H1 (cell line): ENCODE results near the gene ACCS. TPM values are rescaled to one million over a fixed set of nuclear protein-coding genes. Genes with fewer than 3 reads are reported as not detected.
A peak's percentile ranks its signal among the peaks of the same experiment; 100 is the strongest.

Experiments used
- CTCF ChIA-PET: fragments of 300-600 bp; sonication (Branson Sonifier 250); formaldehyde crosslinking; loops from one replicate; lab custom pipeline; 2021; ENCODE audit not compliant: partially characterized antibody; lab: Charles Lee
- POLR2A ChIA-PET: fragments of 300-600 bp; sonication (Branson Sonifier 250); formaldehyde crosslinking; loops from one replicate; lab custom pipeline; 2021; ENCODE audit warnings: inconsistent platforms; ENCODE audit not compliant: partially characterized antibody; lab: Charles Lee
- DNase-seq, 2 experiments: peaks; one replicate each; pipeline versions ENCODE4 v3.0.0 to v3.0.0-alpha.2; 2010 to 2022; ENCODE audit warnings: low spot score in 2 of 2, low read depth in 1 of 2, mixed read lengths in 1 of 2
- FAIRE-seq: peaks from 2 replicates; lab custom pipeline; 2011; peaks lifted over from hg19 to GRCh38; lab: Jason Lieb, UNC
- H2AFZ ChIP-seq: 2 replicates; pipeline ENCODE4 v1.8.1; 2012; ENCODE audit warnings: low read length, inconsistent platforms
- H2AK5ac ChIP-seq: 2 replicates; pipeline ENCODE4 v1.6.1; 2013; ENCODE audit warnings: low read depth, low read length
- H2BK120ac ChIP-seq: replicated peaks from 2 replicates; pipeline ENCODE3; 2013; ENCODE audit warnings: low read depth, low read length, inconsistent platforms
- H2BK12ac ChIP-seq: 2 replicates; pipeline ENCODE4 v1.6.1; 2013; ENCODE audit warnings: low read depth, low read length
- H2BK15ac ChIP-seq: 2 replicates; pipeline ENCODE4 v1.6.1; 2013; ENCODE audit warnings: low read length
- H2BK20ac ChIP-seq: 2 replicates; pipeline ENCODE4 v1.6.1; 2013; ENCODE audit warnings: low read length
- H2BK5ac ChIP-seq: 2 replicates; pipeline ENCODE4 v1.6.1; 2013; ENCODE audit warnings: low read depth, low read length
- H3K14ac ChIP-seq: 2 replicates; pipeline ENCODE4 v1.6.1; 2013; ENCODE audit warnings: inconsistent platforms; ENCODE audit not compliant: insufficient read length
- H3K18ac ChIP-seq: 2 replicates; pipeline ENCODE4 v1.6.1; 2013; ENCODE audit warnings: low read length; ENCODE audit errors: extremely low read depth
- H3K23ac ChIP-seq: 2 replicates; pipeline ENCODE4 v1.6.1; 2013; ENCODE audit warnings: inconsistent platforms; ENCODE audit not compliant: insufficient read length
- H3K23me2 ChIP-seq: 2 replicates; pipeline ENCODE4 v1.6.1; 2013; ENCODE audit warnings: low read depth, low read length
- H3K27ac ChIP-seq: 2 replicates; pipeline ENCODE4 v1.6.1; 2011; ENCODE audit warnings: low read depth, low read length, inconsistent platforms
- H3K27me3 ChIP-seq, 4 experiments: replicated peaks in 1 of 4; 1 replicate in 1 of 4; 2 replicates in 3 of 4; pipeline versions ENCODE4 v1.6.1 to v1.8.1; 2011 to 2013; ENCODE audit warnings: low read length in 3 of 4, mild to moderate bottlenecking in 3 of 4, inconsistent platforms in 2 of 4, mixed read lengths in 2 of 4, moderate library complexity in 1 of 4; ENCODE audit not compliant: control insufficient read depth in 3 of 4, insufficient read depth in 3 of 4; ENCODE audit errors: extremely low read depth in 1 of 4
- H3K36me3 ChIP-seq, 4 experiments: 2 replicates each; pipeline versions ENCODE4 v1.6.1 to v1.8.1; 2011 to 2013; ENCODE audit warnings: mild to moderate bottlenecking in 4 of 4, low read length in 3 of 4, moderate library complexity in 2 of 4, control low read depth in 1 of 4, inconsistent platforms in 1 of 4; ENCODE audit not compliant: insufficient read depth in 4 of 4, control insufficient read depth in 2 of 4
- H3K4ac ChIP-seq: replicated peaks from 2 replicates; pipeline ENCODE3; 2013; ENCODE audit warnings: low read length, low read depth, mixed read lengths, inconsistent platforms; ENCODE audit not compliant: insufficient read length
- H3K4me1 ChIP-seq, 4 experiments: replicated peaks in 1 of 4; 1 replicate in 1 of 4; 2 replicates in 3 of 4; pipeline versions ENCODE4 v1.6.1 to v1.8.1; 2011 to 2013; ENCODE audit warnings: low read length in 3 of 4, inconsistent platforms in 2 of 4, mixed read lengths in 1 of 4; ENCODE audit not compliant: insufficient read depth in 4 of 4, control insufficient read depth in 3 of 4
- H3K4me2 ChIP-seq, 2 experiments: 2 replicates each; pipeline versions ENCODE4 v1.6.1 to v1.8.1; 2011 to 2013; ENCODE audit warnings: low read depth in 2 of 2, low read length in 2 of 2, control low read depth in 1 of 2, inconsistent platforms in 1 of 2, mild to moderate bottlenecking in 1 of 2; ENCODE audit not compliant: insufficient read depth in 1 of 2
- H3K4me3 ChIP-seq, 4 experiments: fragments of 200-600, 300-600 bp in 1 of 4; sonication (generic), shearing (Covaris generic), sonication (Bioruptor Twin) in 1 of 4; 2 replicates each; pipeline versions ENCODE4 v1.5.1 to v1.8.1; 2011 to 2016; ENCODE audit warnings: low read length in 4 of 4, low read depth in 3 of 4, control low read depth in 2 of 4, inconsistent platforms in 2 of 4, mild to moderate bottlenecking in 2 of 4, mixed read lengths in 1 of 4, moderate library complexity in 1 of 4; ENCODE audit not compliant: insufficient read depth in 2 of 4; ENCODE audit errors: extremely low read depth in 1 of 4
- H3K56ac ChIP-seq: replicated peaks from 2 replicates; pipeline ENCODE3; 2013; ENCODE audit warnings: low read depth, mild to moderate bottlenecking, mixed read lengths, low read length, inconsistent platforms; ENCODE audit not compliant: insufficient read length
- H3K79me1 ChIP-seq: 2 replicates; pipeline ENCODE4 v1.6.1; 2013; ENCODE audit warnings: low read depth, low read length, control low read depth
- H3K79me2 ChIP-seq, 2 experiments: 2 replicates each; pipeline versions ENCODE4 v1.6.1 to v1.8.1; 2012 to 2013; ENCODE audit warnings: low read length in 2 of 2, mild to moderate bottlenecking in 2 of 2, inconsistent platforms in 1 of 2; ENCODE audit not compliant: insufficient read depth in 2 of 2, control insufficient read depth in 1 of 2
- H3K9ac ChIP-seq, 4 experiments: replicated peaks in 1 of 4; 1 replicate in 1 of 4; 2 replicates in 3 of 4; pipeline versions ENCODE4 v1.6.1 to v1.8.1; 2011 to 2013; ENCODE audit warnings: low read depth in 3 of 4, low read length in 3 of 4, control low read depth in 2 of 4, mild to moderate bottlenecking in 2 of 4, moderate library complexity in 2 of 4, inconsistent platforms in 1 of 4; ENCODE audit errors: extremely low read depth in 1 of 4
- H3K9me3 ChIP-seq, 2 experiments: 2 replicates each; pipeline versions ENCODE4 v1.6.1 to v1.8.1; 2012 to 2013; ENCODE audit warnings: mild to moderate bottlenecking in 2 of 2, moderate library complexity in 2 of 2, control low read depth in 1 of 2, inconsistent platforms in 1 of 2, low read depth in 1 of 2, low read length in 1 of 2, mixed read lengths in 1 of 2; ENCODE audit not compliant: insufficient read depth in 2 of 2
- H4K20me1 ChIP-seq, 2 experiments: replicated peaks in 1 of 2; 2 replicates each; pipeline versions ENCODE3 to v1.8.1; 2011 to 2013; ENCODE audit warnings: inconsistent platforms in 2 of 2, low read length in 2 of 2, mild to moderate bottlenecking in 1 of 2; ENCODE audit not compliant: insufficient read depth in 2 of 2, control insufficient read depth in 1 of 2
- H4K5ac ChIP-seq: 2 replicates; pipeline ENCODE4 v1.6.1; 2013; ENCODE audit warnings: low read length, low read depth, mixed read lengths, inconsistent platforms; ENCODE audit not compliant: insufficient read length
- H4K8ac ChIP-seq: 2 replicates; pipeline ENCODE4 v1.8.0; 2013; ENCODE audit warnings: mild to moderate bottlenecking, moderate library complexity, low read length, inconsistent platforms; ENCODE audit not compliant: insufficient read depth; ENCODE audit errors: extremely low read depth
- H4K91ac ChIP-seq: replicated peaks from 2 replicates; pipeline ENCODE3; 2013; ENCODE audit warnings: low read length, mixed read lengths, inconsistent platforms; ENCODE audit not compliant: insufficient read length
- ATF2 ChIP-seq: IDR thresholded peaks from 2 replicates; pipeline ENCODE4 v1.6.1; 2012; ENCODE audit warnings: low read length, inconsistent platforms
- BCL11A ChIP-seq, 2 experiments: IDR thresholded peaks; one replicate each; pipeline ENCODE4 v1.6.1; 2011; ENCODE audit warnings: low read depth in 2 of 2, low read length in 2 of 2, mild to moderate bottlenecking in 2 of 2
- CHD2 ChIP-seq: IDR thresholded peaks from 2 replicates; pipeline ENCODE4 v1.6.1; 2012; ENCODE audit warnings: low read length, improper control_type of control experiment
- HDAC6 ChIP-seq: IDR thresholded peaks from one replicate; pipeline ENCODE4 v1.7.1; 2012; ENCODE audit warnings: low read depth, mild to moderate bottlenecking, inconsistent platforms, low read length, moderate library complexity
- JUN ChIP-seq: IDR thresholded peaks from 2 replicates; pipeline ENCODE4 v1.6.1; 2011; ENCODE audit warnings: low read depth, mild to moderate bottlenecking, improper control_type of control experiment, low read length
- POLR2A ChIP-seq, 2 experiments: IDR thresholded peaks; 1 replicate in 1 of 2; 2 replicates in 1 of 2; pipeline ENCODE4 v1.6.1; 2011; ENCODE audit warnings: low read depth in 2 of 2, low read length in 2 of 2, mild to moderate bottlenecking in 2 of 2; ENCODE audit errors: control extremely low read depth in 1 of 2
- SP1 ChIP-seq: IDR thresholded peaks from 2 replicates; pipeline ENCODE4 v1.6.1; 2011; ENCODE audit warnings: low read depth, low read length
- SRF ChIP-seq: IDR thresholded peaks from 2 replicates; pipeline ENCODE4 v1.6.1; 2011; ENCODE audit warnings: mild to moderate bottlenecking, low read depth, low read length, moderate library complexity
- WGBS, 2 experiments: shearing (Covaris generic) in 1 of 2; methylation state at CpG; one replicate each; pipeline versions ENCODE4 v1.1.6 to v1.1.7; 2013 to 2015; ENCODE audit warnings: low lambda C conversion rate in 2 of 2, mixed read lengths in 2 of 2, inconsistent platforms in 1 of 2, low coverage in 1 of 2, missing lambda C conversion rate in 1 of 2; ENCODE audit not compliant: insufficient replicate concordance in 2 of 2, insufficient coverage in 1 of 2, insufficient read length in 1 of 2; ENCODE audit errors: extremely low coverage in 1 of 2, missing lambda C conversion rate in 1 of 2; 5-methylcytosine and 5-hydroxymethylcytosine counted together
- polyA plus RNA-seq, 7 experiments: library from polyadenylated mRNA; depleted of rRNA in 3 of 7; stranded (reverse) in 5 of 7; unstranded in 2 of 7; fragments of >200 nt in 5 of 7; fragments of 200-250 nt in 2 of 7; gene quantifications; 1 replicate in 5 of 7; 2 replicates in 1 of 7; 4 replicates in 1 of 7; pipeline versions ENCODE4 v1.2.1 to v1.2.3, GENCODE V29; 2011 to 2013; ENCODE audit warnings: missing spikeins in 2 of 7, mixed read lengths in 2 of 7
- total RNA-seq: library from RNA; stranded (reverse); fragmentation: NEBNext Ultra II Directional; extraction: Animal tissue kit (Norgen Biotek cat#: 25700); gene quantifications from 2 replicates; pipeline ENCODE4 v1.2.1, GENCODE V29; 2021

The ACCS gene
- total and polyA plus RNA-seq, 2 of the 8 experiments (the other 6 are each of a cell fraction or from before 2014, with no cell fraction given), result 6.0 to 8.0 TPM

GRCh38 chr11:44065161-44065661, 859 bp upstream of the ACCS start:
- Histone ChIP-seq H2BK5ac (no peak overlapping the region), H3K4me3 (peak overlapping the region in 2 of 4 experiments; percentile 58 to 68; a peak in 4 of 8 replicates), H4K91ac (no peak overlapping the region), H2BK120ac (no peak overlapping the region), H3K79me2 (no peaks in the 10 kb centered on the region), H2BK12ac (no peak overlapping the region; the same call in 1 of the 2 replicates), H4K5ac (no peak overlapping the region), H3K79me1 (no peaks in the 10 kb centered on the region), H3K9me3 (no peaks in the 10 kb centered on the region; a peak in 1 of 4 replicates), H3K23ac (no peak overlapping the region), H2AFZ (no peak overlapping the region), H3K27me3 (peaks cover 0 to 4% (median 2%) of the 10 kb centered on the region in 4 experiments; a peak in 3 of 7 replicates), H2BK15ac (no peak overlapping the region), H3K4me1 (peaks cover 2 to 7% (median 4%) of the 10 kb centered on the region in 4 experiments), H3K23me2 (peaks cover 9% of the 10 kb centered on the region), H4K20me1 (no peaks in the 10 kb centered on the region), H3K4me2 (peak overlapping the region; percentile 51 to 78), H2AK5ac (no peak overlapping the region), H3K14ac (no peak overlapping the region), H3K56ac (no peak overlapping the region), H3K36me3 (no peaks in the 10 kb centered on the region), H3K9ac (no peak overlapping the region), H2BK20ac (no peak overlapping the region), H4K8ac (no peak overlapping the region), H3K18ac (no peak overlapping the region), H3K27ac (peak overlapping the region; percentile 65; the same call in 1 of the 2 replicates), H3K4ac (no peak overlapping the region)
- CTCF ChIA-PET, result interaction anchor here (0.7 to 1.2 kb wide), 5 partner anchors 9 to 187 kb away, joined by 3 to 4 read pairs (median 4); no protein-coding TSS in a partner anchor
- WGBS, 2 experiments, result 19% methylated on average over 4 of the region's 4 CpGs; no CpG with 5 or more reads in 1 of the 2 experiments
- DNase-seq, result peak in 1 of 2 experiments; percentile 17
- FAIRE-seq, result peak; percentile 82
- POLR2A ChIA-PET, result interaction anchor here (1.1 kb wide), 1 partner anchor 8 kb away, joined by 3 read pairs; no protein-coding TSS in a partner anchor
- TF ChIP-seq ATF2 (no peak), POLR2A (IDR thresholded peaks at IDR 0.05; ENCODE audit: control extremely low read depth in 1 of 2, low read depth in 2 of 2, low read length in 2 of 2) (no peak), HDAC6 (no peak), CHD2 (no peak), SP1 (peak; percentile 57), SRF (no peak), JUN (no peak), BCL11A (IDR thresholded peaks at IDR 0.05; ENCODE audit: low read depth in 2 of 2, low read length in 2 of 2) (no peak)
